ENCODE results near the gene PARD3B.

DNA sequence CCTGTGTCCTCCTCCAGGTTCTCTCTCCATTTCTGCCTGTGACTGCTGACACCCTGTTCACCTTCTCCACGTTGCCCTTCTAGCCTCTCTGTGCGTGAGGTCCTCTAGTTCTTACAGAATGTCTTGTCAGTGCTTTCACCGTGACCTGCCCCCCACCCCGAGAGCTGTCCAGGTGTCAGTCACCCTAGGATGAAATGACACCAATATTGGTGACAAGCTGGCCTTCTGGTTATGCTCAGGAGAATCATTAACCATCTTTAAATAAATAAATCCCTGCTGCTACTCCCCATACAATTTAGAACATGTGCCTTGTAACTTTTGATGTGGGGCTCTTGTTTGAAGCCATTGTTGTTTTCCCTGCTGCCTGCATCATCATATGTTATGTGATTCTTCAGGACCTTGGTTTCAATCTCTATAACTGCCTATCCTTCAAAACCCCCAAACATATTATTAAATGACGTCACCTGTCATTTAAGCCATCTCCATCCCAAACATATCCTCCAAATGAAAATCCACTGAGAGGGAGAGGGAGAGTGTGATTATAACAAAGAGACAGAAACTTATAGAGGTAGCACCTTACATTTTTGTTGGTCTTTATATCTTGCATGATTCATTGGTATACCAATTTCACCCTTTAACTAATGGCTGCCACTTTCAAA lies 496.3 kb downstream of the PARD3B start:
- TF ChIP-seq, protein P1, sequence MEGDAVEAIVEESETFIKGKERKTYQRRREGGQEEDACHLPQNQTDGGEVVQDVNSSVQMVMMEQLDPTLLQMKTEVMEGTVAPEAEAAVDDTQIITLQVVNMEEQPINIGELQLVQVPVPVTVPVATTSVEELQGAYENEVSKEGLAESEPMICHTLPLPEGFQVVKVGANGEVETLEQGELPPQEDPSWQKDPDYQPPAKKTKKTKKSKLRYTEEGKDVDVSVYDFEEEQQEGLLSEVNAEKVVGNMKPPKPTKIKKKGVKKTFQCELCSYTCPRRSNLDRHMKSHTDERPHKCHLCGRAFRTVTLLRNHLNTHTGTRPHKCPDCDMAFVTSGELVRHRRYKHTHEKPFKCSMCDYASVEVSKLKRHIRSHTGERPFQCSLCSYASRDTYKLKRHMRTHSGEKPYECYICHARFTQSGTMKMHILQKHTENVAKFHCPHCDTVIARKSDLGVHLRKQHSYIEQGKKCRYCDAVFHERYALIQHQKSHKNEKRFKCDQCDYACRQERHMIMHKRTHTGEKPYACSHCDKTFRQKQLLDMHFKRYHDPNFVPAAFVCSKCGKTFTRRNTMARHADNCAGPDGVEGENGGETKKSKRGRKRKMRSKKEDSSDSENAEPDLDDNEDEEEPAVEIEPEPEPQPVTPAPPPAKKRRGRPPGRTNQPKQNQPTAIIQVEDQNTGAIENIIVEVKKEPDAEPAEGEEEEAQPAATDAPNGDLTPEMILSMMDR (IDR thresholded peaks at IDR 0.05): no peak
- TF ChIP-seq POLR2AphosphoS5 (IDR thresholded peaks at IDR 0.05) (no peak), EP300 (IDR thresholded peaks at IDR 0.05; ENCODE audit: low read depth) (no peak), POLR2A (IDR thresholded peaks at IDR 0.05) (no peak)

Data from transverse colon (tissue), 4 donors.